Testis (tissue), 2 donors: ENCODE measurements around the gene ERCC6L2.

Experiments used
- POLR2A ChIP-seq: fragments of 450-650 bp; IDR thresholded peaks from one replicate; pipeline ENCODE4 v1.6.1; 2017; ENCODE audit warnings: antibody characterized with exemption, mild to moderate bottlenecking, moderate library complexity
- TF ChIP-seq, protein P1 (sequence below), 3 experiments: fragments of 450-650 bp in 2 of 3; fragments of 200-600 bp in 1 of 3; sonication (generic) in 1 of 3; IDR thresholded peaks; one replicate each; pipeline ENCODE4 v1.5.1; 2016 to 2019; ENCODE audit warnings: antibody characterized with exemption in 3 of 3, mild to moderate bottlenecking in 2 of 3, moderate library complexity in 1 of 3

DNA sequence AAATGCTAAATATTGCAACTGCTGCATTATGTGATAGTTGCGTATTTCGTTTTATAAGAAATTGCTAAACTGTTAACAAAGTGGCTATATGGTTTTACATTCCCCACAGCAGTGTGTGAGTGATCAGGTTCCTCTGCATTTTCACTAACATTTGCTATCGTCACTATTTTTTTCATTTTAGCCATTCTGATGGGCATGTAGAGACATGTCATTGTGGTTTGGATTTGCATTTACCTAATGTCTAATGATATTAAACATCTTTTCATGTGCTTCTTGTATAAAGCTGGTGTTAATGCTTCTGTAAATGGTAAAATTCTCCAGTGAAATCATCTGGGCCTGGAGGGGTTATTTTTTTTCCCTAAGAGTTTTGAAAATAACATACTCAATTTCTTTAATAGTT lies 61.6 kb downstream of the ERCC6L2 start:
- TF ChIP-seq, protein P1, sequence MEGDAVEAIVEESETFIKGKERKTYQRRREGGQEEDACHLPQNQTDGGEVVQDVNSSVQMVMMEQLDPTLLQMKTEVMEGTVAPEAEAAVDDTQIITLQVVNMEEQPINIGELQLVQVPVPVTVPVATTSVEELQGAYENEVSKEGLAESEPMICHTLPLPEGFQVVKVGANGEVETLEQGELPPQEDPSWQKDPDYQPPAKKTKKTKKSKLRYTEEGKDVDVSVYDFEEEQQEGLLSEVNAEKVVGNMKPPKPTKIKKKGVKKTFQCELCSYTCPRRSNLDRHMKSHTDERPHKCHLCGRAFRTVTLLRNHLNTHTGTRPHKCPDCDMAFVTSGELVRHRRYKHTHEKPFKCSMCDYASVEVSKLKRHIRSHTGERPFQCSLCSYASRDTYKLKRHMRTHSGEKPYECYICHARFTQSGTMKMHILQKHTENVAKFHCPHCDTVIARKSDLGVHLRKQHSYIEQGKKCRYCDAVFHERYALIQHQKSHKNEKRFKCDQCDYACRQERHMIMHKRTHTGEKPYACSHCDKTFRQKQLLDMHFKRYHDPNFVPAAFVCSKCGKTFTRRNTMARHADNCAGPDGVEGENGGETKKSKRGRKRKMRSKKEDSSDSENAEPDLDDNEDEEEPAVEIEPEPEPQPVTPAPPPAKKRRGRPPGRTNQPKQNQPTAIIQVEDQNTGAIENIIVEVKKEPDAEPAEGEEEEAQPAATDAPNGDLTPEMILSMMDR (IDR thresholded peaks at IDR 0.05): no peak
- TF ChIP-seq POLR2A: no peak
